Measurements from ENCODE around the gene PLPP3. TPM values are rescaled to one million over a fixed set of nuclear protein-coding genes. Genes with fewer than 3 reads are reported as not detected.

PLPP3 gene
- total and polyA plus RNA-seq, 9 of the 15 experiments (the other 6 are each of a cell fraction or from before 2014, with no cell fraction given): 0.07 to 0.54 (median 0.20) TPM

- FAIRE-seq (no peak), DNase-seq (ENCODE audit: extremely low read depth in 1 of 4, low spot score in 3 of 4) (no peak), ATAC-seq (no peak)
- TF ChIP-seq IFI16 (CRISPR knock-in tag; IDR thresholded peaks at IDR 0.05) (no peak), GABPB2 (CRISPR knock-in tag; conservative IDR thresholded peaks at IDR 0.05) (no peak), NFIC (IDR thresholded peaks at IDR 0.05) (no peak), MEIS2 (IDR thresholded peaks at IDR 0.05; ENCODE audit: partially characterized antibody) (no peak), HMGXB4 (CRISPR knock-in tag; IDR thresholded peaks at IDR 0.05) (no peak), ETV6 (IDR thresholded peaks at IDR 0.05; ENCODE audit: borderline replicate concordance in 1 of 2, low read depth in 2 of 2, low read length in 1 of 2) (no peak), ETV6 (CRISPR knock-in tag; IDR thresholded peaks at IDR 0.05; ENCODE audit: borderline replicate concordance) (no peak)
- WGBS (ENCODE audit: insufficient coverage, low coverage, missing lambda C conversion rate): 0% methylated on average over 2 of the region's 2 CpGs
- intact Hi-C loops (cut with micrococcal nuclease): loop anchor here (5.0 to 10.0 kb wide), 2 partner anchors 233 to 355 kb away; no protein-coding TSS in a partner anchor
- H4K20me1 ChIP-seq (replicated peaks; ENCODE audit: control insufficient read depth, insufficient read depth, low read length): no peaks in the 10 kb centered on the region; the same call in 1 of the 2 replicates
- no peaks in the 10 kb centered on the region for H3K79me2 ChIP-seq (ENCODE audit: control insufficient read depth, insufficient read depth, low read length)
- no TSS peak for BruUV-seq (replicated peaks)
- POLR2A ChIA-PET: interaction anchor here (1.0 kb wide), 1 partner anchor 1211 kb away, joined by 3 read pairs; no protein-coding TSS in a partner anchor
- no peaks in the 10 kb centered on the region for H3K9me3 ChIP-seq (replicated peaks; ENCODE audit: control insufficient read depth, insufficient read depth, low read depth, low read length)
- H3K4me1 ChIP-seq (replicated peaks in 1 of 2; ENCODE audit: control insufficient read depth in 2 of 2, insufficient read depth in 2 of 2, low read length in 2 of 2): no peaks in the 10 kb centered on the region
- H3K36me3 ChIP-seq (ENCODE audit: control insufficient read depth, insufficient read depth, low read length): no peaks in the 10 kb centered on the region
- in situ Hi-C loops (cut with MboI): loop anchor here (10.0 to 25.0 kb wide), 3 partner anchors 1202 to 1452 kb away; no protein-coding TSS in a partner anchor
- no peak overlapping the region for H3K4me3 ChIP-seq
- CTCF ChIA-PET (ENCODE audit: low intra/inter-chr PET ratio): no interaction called here
- H3K4me2 ChIP-seq (ENCODE audit: insufficient read depth, low read length): no peak overlapping the region
- H2AFZ ChIP-seq (ENCODE audit: low read depth, low read length): no peak overlapping the region
- H3K9me1 ChIP-seq (ENCODE audit: control insufficient read depth, insufficient read depth, low read length): no peaks in the 10 kb centered on the region
- H3K9ac ChIP-seq (ENCODE audit: insufficient read depth in 1 of 2, low read depth in 2 of 2, low read length in 2 of 2): no peak overlapping the region
- H3K27me3 ChIP-seq (ENCODE audit: control insufficient read depth in 2 of 2, insufficient read depth in 2 of 2, low read length in 2 of 2): no peaks in the 10 kb centered on the region; a peak in 1 of 5 replicates
- no peak overlapping the region for H3K27ac ChIP-seq (ENCODE audit: extremely low read depth, low read depth, low read length)
Measured at GRCh38 chr1:56589369-56589768, 10.0 kb upstream of the PLPP3 start.
